NCI-H748 treated with DMSO at 0.1 percent for 48 hours (cell line): ENCODE results near the gene RPL18A.
"Not testable (repeated sequence)": the region's sequence is repeated elsewhere in the genome, so short reads cannot be mapped to it uniquely, and the experiment has no call there.

ENCODE experiments used
- DNase-seq: peaks from one replicate; lab custom pipeline; 2025; lab: John Stamatoyannopoulos, UW

RPL18A gene

DNA sequence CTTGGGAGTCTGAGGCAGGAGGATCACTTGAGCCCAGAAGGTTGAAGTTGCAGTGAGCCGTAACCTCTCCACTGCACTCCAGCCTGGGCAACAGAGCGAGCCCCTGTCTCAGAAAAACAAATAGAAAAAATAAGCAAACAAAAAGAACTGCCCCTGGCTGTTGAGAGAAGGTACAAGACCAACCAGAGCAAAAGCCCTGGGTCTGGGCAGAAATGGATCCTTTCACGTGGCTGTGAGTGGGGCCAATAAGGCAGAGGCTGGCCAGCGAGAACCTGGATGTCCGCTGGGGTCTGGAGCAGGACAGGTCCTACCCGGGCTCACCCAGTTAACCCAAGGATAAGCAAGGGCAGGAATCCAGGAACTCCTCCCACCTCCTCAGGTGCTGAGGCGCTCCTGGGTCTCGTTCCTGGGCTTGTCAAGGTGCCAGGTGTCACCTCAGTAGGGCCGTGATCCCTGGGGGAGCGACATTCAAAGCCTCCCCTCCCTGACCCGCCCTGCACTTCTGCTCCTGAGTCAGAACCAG is 7.3 kb downstream of the RPL18A start:
- DNase-seq, result no peak

DNA sequence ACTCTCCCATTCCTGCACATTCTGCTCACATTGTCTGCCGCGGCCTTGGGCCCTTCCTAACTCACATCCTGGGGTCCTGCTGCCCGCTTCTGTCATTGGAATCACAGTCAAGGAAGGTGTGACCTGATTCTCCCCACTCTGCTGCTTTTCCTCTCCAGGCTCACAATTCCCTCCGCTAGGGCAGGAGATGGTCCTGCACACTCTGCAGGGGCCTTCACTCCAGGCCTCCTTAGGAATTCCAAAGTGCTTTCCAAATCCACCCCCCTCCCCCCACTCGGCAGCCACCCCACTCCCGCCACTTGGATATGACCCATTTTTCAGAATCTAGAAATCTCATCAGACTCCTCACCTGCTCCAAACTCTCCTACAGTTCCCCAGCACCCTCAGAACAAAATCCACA is 9.0 kb downstream of the RPL18A start:
- DNase-seq, result no peak

DNA sequence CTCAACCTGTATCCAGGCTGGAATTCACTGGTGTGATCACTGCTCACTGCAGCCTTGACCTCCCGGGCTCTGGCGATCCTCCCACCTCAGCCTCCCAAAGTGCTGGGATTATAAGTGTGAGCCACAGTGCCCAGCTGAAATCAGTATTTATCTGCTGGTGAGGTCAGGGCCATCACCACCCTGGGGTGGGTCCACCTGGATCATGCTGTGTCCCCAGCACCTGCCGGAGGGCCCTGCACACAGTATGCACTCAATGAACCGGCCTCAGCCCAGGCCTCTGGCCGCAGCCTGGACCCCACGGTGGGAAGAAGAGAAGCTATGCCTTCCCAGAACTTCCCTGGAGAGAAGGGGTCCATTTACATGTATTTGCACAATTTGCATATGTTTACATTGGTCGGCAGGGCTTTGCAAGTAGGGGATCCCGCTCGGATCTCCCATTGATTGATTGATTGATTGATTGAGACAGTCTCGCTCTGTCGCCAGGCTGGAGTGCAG is 9.5 kb downstream of the RPL18A start:
- DNase-seq, result no peak

DNA sequence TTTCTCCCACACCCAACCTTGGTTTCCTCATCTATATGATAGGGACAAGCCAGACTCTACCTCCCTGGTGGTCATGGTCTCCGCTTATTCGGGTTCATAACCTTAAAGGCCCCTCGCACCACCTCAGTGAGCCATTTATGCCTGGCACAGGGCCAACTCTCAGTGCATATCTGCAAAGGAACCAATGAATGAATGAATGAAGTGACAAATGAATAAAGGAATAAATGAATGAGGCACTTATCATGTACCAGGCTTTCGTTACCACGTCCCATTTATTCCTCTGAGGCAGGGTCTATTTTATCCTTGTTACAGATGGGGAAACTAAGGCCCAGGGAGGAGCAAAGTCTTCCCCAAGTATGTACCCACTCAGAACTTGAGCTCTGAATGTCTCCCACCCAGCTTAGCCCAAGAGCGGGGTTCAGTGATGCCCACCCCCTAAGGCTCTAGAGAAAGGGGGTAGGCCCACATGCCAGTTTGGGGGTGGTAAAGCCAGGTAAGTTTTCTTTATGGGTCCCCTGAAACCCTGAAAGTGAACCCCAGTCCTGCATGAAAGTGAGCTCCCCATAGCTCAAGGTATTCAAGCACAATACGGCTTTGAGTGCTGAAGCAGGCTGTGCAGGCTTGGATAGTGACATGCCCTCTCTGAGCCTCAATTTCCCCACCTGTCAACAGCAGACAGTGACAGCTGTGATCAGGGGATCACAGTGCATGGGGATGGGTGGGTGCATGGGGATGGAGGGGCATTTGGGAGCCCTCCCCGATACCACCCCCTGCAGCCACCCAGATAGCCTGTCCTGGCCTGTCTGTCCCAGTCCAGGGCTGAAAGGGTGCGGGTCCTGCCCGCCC is 11.5 kb downstream of the RPL18A start:
- DNase-seq, result no peak

DNA sequence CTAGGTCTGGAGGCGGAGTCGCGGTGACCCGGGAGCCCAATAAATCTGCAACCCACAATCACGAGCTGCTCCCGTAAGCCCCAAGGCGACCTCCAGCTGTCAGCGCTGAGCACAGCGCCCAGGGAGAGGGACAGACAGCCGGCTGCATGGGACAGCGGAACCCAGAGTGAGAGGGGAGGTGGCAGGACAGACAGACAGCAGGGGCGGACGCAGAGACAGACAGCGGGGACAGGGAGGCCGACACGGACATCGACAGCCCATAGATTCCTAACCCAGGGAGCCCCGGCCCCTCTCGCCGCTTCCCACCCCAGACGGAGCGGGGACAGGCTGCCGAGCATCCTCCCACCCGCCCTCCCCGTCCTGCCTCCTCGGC is 12.2 kb downstream of the RPL18A start, which contains the start of gene SLC5A5:
Gene SLC5A5, plus strand, starts transcription at position 68 of the 373 bp plus-strand sequence. CDS start 375 bp downstream, outside the sequence.
- DNase-seq, result no peak

DNA sequence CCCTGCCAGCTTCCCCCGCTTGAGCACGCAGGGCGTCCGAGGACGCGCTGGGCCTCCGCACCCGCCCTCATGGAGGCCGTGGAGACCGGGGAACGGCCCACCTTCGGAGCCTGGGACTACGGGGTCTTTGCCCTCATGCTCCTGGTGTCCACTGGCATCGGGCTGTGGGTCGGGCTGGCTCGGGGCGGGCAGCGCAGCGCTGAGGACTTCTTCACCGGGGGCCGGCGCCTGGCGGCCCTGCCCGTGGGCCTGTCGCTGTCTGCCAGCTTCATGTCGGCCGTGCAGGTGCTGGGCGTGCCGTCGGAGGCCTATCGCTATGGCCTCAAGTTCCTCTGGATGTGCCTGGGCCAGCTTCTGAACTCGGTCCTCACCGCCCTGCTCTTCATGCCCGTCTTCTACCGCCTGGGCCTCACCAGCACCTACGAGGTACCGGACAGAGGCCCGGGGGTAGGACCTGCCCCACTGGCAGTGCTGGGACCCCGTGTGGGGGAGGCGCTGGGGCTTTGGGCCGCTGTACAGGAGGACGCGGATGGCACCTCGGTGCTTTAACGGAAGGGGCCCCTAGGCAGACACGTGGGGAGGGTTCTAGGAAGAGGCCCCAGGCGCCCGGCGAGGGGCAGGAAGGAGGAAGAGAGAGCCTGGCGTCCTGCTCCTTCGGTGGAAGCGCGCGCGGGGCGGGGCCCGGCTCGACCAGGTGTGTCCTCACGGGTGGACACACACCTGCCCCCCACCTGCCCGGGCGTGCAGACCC is 12.7 kb downstream of the RPL18A start:
- DNase-seq, result no peak

DNA sequence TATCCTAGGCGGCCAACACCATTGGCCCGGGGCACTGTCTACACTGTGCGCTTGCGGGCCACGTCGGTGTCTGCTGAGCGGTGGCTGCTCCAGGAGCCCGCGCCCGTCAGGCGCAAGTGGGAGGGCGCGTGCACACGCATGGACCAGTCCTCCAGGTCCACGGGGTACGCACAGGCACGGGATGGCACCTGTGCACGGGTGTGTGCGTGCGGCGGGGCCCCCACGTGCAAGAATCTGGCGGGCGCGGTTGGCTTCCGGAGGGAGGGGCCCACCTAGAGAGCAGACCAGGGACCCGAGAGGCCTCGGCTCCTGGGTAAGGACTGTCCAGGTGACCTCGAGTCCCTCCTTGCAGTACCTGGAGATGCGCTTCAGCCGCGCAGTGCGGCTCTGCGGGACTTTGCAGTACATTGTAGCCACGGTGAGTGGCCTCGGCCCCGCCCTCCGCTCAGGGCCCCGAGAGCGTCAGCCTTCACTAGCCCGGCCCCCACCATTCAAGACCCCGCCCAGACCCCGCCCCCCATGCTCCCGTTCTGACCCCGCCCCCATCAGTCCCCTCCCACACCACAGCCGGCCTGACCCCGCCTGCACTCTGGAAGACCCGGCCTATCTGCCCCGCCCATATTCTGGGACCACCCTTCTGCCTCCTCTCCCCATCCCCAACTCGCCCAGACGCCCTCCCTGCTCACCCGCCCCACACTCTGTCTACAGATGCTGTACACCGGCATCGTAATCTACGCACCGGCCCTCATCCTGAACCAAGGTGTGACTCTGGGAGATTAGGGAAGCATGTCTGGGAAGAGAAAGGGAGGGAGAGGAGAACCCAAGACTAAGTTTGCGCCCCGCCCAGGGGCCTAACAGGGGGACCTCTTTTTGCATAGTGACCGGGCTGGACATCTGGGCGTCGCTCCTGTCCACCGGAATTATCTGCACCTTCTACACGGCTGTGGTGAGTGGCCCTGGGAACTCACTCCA is 14.4 kb downstream of the RPL18A start:
- DNase-seq, result peak; percentile 6

DNA sequence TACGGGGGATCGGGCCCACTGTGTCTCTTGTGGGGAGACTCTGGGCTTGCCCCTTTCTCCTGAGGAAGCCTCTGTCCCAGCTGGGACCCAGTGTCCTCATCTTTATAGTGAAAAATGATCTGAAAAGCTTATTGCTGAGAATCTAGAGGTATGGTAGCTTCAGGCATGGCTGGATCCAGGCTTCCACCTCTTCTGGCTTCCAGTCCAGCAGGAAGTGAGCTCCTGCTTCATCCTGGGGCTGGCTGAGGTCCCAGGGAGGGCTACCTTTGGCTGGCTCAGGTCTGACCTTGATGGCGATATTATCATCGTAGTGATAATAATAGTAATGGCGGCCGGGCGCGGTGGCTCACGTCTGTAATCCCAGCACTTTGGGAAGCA is 15.0 kb downstream of the RPL18A start:
- no peak for DNase-seq

DNA sequence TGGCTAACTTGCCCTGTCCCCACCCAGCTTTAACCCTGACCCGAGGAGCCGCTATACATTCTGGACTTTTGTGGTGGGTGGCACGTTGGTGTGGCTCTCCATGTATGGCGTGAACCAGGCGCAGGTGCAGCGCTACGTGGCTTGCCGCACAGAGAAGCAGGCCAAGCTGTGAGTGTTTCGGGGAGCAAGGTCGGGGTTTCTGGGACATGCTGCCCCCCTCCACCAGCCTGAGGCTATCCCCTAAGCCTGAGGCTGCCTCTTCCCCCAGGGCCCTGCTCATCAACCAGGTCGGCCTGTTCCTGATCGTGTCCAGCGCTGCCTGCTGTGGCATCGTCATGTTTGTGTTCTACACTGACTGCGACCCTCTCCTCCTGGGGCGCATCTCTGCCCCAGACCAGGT is 18.0 kb downstream of the RPL18A start:
- no peak for DNase-seq

DNA sequence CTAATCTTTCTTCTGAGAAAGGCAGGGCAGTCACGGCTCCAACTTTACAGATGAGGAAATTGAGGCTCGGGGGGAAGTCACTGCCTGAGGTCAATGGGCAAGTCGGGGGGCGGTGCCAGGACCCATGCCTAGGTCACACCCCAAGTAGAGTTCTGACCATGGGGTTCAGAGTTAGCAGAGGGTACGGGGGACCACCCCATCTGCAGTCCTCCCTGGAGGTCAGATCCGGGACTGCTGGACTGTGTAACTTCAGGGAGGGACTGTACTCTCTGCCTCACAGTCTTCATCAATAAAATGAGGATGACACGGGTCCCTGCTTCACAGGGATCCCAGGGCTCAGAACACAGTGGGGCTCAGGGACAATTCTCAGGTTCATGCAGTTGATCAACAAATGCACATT is 19.8 kb downstream of the RPL18A start:
- no peak for DNase-seq

DNA sequence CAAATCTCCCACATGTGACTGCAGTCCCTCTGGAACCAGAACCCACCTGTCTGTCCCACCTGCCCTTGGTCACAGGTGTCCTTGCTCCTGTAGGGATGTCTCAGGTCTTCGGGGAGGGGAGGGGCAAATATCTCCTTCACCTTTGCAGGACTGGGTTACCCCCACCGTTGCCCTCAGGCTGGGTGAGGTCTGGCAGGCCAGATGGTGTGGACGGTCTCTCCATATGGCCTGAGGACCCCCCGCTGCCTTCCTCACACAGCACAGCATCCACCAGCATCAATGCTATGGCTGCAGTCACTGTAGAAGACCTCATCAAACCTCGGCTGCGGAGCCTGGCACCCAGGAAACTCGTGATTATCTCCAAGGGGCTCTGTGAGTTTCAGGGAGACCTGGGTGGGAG is 22.0 kb downstream of the RPL18A start:
- DNase-seq, result no peak

DNA sequence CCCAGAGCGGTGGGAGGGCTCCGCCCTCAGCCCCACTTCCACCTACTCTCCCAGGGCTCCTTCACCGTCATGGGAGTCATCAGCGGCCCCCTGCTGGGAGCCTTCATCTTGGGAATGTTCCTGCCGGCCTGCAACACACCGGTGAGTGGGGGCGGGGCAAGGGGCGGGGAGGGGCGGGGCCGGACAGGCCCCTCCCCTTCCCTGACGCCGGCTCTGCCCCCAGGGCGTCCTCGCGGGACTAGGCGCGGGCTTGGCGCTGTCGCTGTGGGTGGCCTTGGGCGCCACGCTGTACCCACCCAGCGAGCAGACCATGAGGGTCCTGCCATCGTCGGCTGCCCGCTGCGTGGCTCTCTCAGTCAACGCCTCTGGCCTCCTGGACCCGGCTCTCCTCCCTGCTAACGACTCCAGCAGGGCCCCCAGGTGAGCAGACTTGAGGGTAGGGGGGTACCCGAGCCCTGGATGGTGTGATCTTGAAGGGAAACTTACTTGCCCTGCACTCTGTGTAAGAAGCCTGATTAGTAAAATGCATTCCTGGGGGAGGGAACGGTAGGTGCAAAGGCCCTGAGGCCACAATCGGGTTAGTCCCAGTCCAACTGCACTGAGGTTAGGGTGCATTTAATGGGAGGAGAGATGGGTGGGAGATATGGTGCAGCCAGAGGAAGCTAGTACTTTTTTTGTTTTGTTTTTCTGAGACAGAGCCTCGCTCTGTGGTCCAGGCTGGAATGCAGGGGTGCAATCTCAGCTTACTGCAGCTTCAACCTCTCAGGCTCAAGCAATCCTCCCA is 24.1 kb downstream of the RPL18A start:
- no peak for DNase-seq

DNA sequence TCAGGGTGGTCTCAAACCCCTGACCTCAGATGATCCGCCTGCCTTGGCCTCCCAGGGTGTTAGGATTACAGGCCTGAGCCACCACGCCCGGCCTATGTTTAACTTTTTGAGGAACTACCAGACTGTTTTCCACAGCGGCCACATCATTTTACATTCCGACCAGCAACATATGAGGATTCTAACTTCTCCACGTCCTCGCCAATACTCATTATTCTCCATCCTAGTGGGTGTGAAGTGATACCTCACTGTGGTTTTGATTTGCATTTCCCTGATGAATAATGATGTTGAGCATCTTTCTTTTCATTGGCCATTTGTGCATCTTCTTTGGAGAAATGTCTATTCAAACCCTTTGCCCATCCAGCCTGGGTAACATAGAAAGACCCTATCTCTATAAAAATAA is 26.8 kb downstream of the RPL18A start:
- no peak for DNase-seq

DNA sequence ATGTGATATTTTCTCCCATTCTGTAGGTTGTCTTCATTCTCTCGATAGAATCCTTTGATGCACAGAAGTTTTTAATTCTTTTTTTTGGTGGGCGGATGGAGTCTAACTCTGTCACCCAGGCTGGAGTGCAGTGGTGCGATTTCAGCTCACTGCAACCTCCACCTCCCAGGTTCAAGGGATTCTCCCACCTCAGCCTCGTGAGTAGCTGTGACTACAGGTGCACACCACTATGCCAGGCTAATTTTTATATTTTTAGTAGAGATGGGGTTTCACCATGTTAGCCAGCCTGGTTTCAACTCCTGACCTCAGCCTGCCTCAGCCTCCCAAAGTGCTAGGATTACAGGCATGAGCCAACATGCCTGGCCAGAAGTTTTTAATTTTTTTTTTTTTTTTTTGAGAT is 27.5 kb downstream of the RPL18A start:
- not testable (repeated sequence) for DNase-seq

DNA sequence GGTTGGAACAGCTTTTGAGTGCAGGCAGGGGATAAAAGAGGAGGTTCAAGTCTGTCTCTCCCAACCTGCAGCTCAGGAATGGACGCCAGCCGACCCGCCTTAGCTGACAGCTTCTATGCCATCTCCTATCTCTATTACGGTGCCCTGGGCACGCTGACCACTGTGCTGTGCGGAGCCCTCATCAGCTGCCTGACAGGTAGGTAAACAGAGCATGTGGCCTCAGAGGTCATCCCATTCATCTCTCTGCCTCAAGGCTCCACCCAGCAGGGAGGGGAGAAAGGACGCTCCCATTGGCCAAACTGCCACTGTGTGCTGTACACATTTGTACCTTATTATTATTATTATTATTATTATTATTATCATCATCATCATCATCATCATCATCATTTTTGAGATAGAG is 28.6 kb downstream of the RPL18A start:
- DNase-seq, result no peak

DNA sequence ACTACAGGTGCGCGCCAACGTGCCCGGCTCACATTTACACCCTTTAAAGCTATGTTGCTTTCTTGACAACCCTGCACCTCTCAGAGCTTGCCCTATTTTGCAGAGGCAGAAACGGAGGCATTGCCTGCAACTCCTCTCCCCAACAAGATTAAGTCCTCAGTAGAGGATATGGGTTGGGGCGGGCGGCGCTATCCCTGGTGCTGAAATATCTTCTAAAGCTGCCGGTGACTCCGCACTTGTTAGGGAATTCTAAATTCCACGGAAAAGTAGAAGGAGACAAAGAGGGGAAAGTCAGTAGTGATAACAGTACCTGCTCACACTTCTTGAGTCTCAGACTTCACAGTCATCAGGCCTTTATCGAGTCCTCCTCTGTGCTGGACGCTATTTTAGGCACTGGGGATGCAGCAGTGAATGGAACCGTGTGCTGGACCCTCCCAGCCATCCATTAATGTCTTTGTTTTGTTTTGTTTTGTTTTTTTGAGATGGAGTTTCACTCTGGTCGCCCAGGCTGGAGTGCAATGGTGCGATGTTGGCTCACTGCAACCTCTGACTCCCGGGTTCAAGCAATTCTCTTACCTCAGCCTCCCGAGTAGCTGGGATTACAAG is 30.0 kb downstream of the RPL18A start:
- no peak for DNase-seq

DNA sequence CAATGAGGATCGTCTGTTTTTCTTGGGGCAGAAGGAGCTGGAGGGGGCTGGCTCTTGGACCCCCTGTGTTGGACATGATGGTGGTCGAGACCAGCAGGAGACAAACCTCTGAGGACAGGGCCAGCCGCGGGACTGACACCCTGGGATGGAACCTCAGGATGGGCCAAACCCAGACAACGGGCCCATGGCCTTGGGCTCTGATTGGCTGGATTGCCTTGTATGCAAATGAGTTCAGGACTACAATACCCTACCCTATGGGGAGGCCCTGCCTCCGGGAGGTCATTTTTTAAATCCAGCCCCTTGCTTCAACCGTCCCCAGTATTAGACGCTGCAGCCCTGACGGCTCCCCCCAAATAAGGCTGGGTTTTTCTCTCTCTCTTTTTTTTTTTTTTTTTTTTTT is 34.1 kb downstream of the RPL18A start:
- no peak for DNase-seq

DNA sequence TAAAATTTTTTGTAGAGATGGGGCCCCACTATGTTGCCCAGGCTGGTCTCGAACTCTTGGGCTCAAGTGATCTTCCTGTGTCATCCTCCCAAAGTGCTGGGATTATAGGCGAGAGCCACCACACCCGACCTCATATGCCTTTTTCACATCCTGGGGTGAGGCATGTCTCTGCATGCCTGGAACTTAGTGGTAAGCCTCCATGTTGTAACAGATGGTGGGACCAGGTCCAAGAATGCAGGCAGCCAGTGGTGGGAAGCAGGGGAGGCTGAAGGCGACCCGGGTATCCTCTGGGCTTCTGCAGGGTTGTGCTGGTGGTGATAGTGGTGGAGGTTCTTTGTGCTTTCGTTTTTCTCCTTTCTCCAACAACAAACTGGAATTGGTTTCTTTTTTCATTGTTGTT is 43.0 kb downstream of the RPL18A start:
- no peak for DNase-seq

DNA sequence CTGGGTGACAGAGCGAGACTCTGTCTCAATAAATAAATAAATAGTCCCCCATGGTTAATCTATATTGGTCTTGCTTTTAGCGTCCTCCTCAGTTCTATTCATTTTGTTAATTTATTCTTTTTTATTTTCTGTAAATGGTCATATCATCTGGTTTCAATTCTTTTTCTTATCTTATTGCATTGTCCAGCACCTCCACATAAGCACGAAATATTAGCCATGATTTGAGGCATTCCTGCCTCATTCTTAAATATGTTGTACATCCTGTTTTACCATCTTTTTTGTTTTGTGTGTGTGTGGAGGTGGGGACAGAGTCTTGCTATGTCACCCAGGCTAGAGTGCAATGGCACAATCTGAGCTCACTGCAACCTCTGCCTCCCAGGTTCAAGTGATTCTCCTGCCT is 48.5 kb downstream of the RPL18A start:
- no peak for DNase-seq

DNA sequence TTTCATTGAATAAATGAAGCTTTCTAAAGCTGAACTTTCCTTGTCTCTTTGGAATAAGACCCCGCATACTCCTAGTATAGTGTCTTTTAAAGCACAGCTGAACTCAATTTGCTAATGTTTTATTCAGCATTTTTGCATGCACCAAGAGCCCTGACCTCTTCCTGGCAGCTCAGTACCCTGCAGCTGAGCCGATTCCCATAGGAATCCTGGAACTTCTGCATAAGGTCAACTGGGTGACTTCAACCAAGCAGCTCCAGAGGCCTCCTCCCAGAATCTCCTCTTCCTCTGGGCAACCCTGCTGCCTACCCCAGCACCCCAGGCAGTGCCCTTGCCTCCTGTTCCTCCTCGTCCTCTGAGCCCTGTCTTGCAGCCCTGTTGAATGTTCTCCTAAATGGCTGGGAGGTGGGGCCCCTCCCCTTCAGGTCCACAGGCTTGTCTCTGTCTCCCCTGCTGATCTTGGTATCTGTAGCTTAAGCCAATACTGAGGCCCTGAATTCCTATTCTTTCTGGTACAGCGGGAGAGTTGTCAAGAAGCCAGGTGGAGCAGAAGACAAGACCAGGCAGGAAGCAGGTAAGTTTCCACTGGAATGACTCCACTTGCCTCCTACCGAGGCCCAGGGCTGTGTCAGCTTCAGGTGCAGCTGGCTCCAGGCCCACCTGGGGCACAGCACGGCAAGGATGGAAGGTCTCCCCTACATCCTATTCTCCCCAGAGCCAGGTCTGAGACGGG is 49.5 kb downstream of the RPL18A start:
- no peak for DNase-seq
